Measurements from ENCODE around the gene GMDS. TPM values are rescaled to one million over a fixed set of nuclear protein-coding genes. Genes with fewer than 3 reads are reported as not detected.

GMDS gene
- total and polyA plus RNA-seq, 2 of the 13 experiments (the other 11 are each of a cell fraction or from before 2014, with no cell fraction given): 64.4 to 112 TPM

DNA sequence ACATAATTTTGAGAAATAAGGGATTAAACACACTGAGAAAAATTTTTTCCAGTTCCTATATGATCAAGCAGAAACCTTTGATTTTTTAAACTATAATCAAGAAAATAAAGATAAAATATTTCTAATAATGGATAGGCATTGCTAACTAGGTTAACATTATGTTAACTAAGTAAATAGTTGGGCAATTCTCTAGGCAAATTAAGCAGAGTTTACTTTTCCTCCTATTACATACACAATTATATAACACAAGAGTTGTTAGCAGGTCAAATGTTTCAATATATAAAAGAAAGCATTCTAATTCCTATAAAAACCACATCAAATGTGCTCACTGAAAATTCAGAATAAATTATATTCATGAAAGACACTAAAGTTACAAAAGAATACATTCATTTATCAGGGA lies 191.7 kb downstream of the GMDS start (continued):
- TF ChIP-seq SETDB1 (CRISPR knock-in tag; IDR thresholded peaks at IDR 0.05; ENCODE audit: borderline replicate concordance): no peak
- TF ChIP-seq MYNN (CRISPR knock-in tag; IDR thresholded peaks at IDR 0.05; ENCODE audit: low read depth): no peak
- TF ChIP-seq ZNF567 (CRISPR knock-in tag; IDR thresholded peaks at IDR 0.05; ENCODE audit: borderline replicate concordance): no peak
- 0 out of 2 replicates have a peak, but pooled peaks have one; percentile 30 for TF ChIP-seq PPARG (CRISPR knock-in tag; conservative IDR thresholded peaks at IDR 0.05)
- TF ChIP-seq, protein P1, sequence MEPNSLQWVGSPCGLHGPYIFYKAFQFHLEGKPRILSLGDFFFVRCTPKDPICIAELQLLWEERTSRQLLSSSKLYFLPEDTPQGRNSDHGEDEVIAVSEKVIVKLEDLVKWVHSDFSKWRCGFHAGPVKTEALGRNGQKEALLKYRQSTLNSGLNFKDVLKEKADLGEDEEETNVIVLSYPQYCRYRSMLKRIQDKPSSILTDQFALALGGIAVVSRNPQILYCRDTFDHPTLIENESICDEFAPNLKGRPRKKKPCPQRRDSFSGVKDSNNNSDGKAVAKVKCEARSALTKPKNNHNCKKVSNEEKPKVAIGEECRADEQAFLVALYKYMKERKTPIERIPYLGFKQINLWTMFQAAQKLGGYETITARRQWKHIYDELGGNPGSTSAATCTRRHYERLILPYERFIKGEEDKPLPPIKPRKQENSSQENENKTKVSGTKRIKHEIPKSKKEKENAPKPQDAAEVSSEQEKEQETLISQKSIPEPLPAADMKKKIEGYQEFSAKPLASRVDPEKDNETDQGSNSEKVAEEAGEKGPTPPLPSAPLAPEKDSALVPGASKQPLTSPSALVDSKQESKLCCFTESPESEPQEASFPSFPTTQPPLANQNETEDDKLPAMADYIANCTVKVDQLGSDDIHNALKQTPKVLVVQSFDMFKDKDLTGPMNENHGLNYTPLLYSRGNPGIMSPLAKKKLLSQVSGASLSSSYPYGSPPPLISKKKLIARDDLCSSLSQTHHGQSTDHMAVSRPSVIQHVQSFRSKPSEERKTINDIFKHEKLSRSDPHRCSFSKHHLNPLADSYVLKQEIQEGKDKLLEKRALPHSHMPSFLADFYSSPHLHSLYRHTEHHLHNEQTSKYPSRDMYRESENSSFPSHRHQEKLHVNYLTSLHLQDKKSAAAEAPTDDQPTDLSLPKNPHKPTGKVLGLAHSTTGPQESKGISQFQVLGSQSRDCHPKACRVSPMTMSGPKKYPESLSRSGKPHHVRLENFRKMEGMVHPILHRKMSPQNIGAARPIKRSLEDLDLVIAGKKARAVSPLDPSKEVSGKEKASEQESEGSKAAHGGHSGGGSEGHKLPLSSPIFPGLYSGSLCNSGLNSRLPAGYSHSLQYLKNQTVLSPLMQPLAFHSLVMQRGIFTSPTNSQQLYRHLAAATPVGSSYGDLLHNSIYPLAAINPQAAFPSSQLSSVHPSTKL (CRISPR knock-in tag; IDR thresholded peaks at IDR 0.05): 0 out of 2 replicates have a peak, but pooled peaks have one; percentile 22
- TF ChIP-seq GATAD2A (CRISPR knock-in tag; IDR thresholded peaks at IDR 0.05): peak; percentile 31; the same call in 1 of the 2 replicates
- TF ChIP-seq, protein P2, sequence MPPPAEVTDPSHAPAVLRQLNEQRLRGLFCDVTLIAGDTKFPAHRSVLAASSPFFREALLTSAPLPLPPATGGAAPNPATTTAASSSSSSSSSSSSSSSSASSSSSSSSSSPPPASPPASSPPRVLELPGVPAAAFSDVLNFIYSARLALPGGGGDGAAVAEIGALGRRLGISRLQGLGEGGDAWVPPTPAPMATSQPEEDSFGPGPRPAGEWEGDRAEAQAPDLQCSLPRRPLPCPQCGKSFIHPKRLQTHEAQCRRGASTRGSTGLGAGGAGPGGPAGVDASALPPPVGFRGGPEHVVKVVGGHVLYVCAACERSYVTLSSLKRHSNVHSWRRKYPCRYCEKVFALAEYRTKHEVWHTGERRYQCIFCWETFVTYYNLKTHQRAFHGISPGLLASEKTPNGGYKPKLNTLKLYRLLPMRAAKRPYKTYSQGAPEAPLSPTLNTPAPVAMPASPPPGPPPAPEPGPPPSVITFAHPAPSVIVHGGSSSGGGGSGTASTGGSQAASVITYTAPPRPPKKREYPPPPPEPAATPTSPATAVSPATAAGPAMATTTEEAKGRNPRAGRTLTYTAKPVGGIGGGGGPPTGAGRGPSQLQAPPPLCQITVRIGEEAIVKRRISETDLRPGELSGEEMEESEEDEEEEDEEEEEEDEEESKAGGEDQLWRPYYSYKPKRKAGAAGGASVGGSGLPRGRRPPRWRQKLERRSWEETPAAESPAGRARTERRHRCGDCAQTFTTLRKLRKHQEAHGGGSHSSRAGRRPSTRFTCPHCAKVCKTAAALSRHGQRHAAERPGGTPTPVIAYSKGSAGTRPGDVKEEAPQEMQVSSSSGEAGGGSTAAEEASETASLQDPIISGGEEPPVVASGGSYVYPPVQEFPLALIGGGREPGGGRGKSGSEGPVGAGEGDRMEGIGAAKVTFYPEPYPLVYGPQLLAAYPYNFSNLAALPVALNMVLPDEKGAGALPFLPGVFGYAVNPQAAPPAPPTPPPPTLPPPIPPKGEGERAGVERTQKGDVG (CRISPR knock-in tag; IDR thresholded peaks at IDR 0.05; ENCODE audit: borderline replicate concordance): no peak
- TF ChIP-seq KLF16 (CRISPR knock-in tag; IDR thresholded peaks at IDR 0.05): no peak
- no peak for TF ChIP-seq ZNF24 (IDR thresholded peaks at IDR 0.05)
- TF ChIP-seq, protein P3, sequence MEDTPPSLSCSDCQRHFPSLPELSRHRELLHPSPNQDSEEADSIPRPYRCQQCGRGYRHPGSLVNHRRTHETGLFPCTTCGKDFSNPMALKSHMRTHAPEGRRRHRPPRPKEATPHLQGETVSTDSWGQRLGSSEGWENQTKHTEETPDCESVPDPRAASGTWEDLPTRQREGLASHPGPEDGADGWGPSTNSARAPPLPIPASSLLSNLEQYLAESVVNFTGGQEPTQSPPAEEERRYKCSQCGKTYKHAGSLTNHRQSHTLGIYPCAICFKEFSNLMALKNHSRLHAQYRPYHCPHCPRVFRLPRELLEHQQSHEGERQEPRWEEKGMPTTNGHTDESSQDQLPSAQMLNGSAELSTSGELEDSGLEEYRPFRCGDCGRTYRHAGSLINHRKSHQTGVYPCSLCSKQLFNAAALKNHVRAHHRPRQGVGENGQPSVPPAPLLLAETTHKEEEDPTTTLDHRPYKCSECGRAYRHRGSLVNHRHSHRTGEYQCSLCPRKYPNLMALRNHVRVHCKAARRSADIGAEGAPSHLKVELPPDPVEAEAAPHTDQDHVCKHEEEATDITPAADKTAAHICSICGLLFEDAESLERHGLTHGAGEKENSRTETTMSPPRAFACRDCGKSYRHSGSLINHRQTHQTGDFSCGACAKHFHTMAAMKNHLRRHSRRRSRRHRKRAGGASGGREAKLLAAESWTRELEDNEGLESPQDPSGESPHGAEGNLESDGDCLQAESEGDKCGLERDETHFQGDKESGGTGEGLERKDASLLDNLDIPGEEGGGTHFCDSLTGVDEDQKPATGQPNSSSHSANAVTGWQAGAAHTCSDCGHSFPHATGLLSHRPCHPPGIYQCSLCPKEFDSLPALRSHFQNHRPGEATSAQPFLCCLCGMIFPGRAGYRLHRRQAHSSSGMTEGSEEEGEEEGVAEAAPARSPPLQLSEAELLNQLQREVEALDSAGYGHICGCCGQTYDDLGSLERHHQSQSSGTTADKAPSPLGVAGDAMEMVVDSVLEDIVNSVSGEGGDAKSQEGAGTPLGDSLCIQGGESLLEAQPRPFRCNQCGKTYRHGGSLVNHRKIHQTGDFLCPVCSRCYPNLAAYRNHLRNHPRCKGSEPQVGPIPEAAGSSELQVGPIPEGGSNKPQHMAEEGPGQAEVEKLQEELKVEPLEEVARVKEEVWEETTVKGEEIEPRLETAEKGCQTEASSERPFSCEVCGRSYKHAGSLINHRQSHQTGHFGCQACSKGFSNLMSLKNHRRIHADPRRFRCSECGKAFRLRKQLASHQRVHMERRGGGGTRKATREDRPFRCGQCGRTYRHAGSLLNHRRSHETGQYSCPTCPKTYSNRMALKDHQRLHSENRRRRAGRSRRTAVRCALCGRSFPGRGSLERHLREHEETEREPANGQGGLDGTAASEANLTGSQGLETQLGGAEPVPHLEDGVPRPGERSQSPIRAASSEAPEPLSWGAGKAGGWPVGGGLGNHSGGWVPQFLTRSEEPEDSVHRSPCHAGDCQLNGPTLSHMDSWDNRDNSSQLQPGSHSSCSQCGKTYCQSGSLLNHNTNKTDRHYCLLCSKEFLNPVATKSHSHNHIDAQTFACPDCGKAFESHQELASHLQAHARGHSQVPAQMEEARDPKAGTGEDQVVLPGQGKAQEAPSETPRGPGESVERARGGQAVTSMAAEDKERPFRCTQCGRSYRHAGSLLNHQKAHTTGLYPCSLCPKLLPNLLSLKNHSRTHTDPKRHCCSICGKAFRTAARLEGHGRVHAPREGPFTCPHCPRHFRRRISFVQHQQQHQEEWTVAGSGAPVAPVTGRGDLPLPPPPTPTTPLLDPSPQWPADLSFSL (CRISPR knock-in tag; IDR thresholded peaks at IDR 0.05): no peak
- no peak for TF ChIP-seq ZSCAN9 (CRISPR knock-in tag; IDR thresholded peaks at IDR 0.05; ENCODE audit: borderline replicate concordance)
- no peak for TF ChIP-seq NR3C1 (CRISPR knock-in tag; IDR thresholded peaks at IDR 0.05)
- TF ChIP-seq, protein P4, sequence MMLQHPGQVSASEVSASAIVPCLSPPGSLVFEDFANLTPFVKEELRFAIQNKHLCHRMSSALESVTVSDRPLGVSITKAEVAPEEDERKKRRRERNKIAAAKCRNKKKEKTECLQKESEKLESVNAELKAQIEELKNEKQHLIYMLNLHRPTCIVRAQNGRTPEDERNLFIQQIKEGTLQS (CRISPR knock-in tag; IDR thresholded peaks at IDR 0.05): no peak
- TF ChIP-seq FOXP1 (IDR thresholded peaks at IDR 0.05): no peak
- TF ChIP-seq FOXP1 (CRISPR knock-in tag; IDR thresholded peaks at IDR 0.05): peak; percentile 52; the same call in 1 of the 2 replicates
- no peak for TF ChIP-seq ZNF253 (CRISPR knock-in tag; IDR thresholded peaks at IDR 0.05; ENCODE audit: borderline replicate concordance)
